HEK293 (cell line): ENCODE results near the gene CCSER1.
"Not testable (repeated sequence)": the region's sequence is repeated elsewhere in the genome, so short reads cannot be mapped to it uniquely, and the experiment has no call there.

Experiments
- CTCF ChIA-PET: fragments of 350-600 bp; formaldehyde crosslinking; extraction: SDS; loops from one replicate; lab custom pipeline; 2021; ENCODE audit warnings: antibody characterized with exemption; lab: Yijun Ruan, JAX
- POLR2A ChIA-PET: fragments of 300-600 bp; formaldehyde crosslinking; extraction: SDS; loops from one replicate; lab custom pipeline; 2020; ENCODE audit warnings: antibody characterized with exemption, inconsistent platforms; lab: Yijun Ruan, JAX
- H3K27ac ChIP-seq: fragments of 200-500 bp; sonication (Bioruptor generic); 2 replicates; pipeline ENCODE4 v1.5.1; 2014; ENCODE audit warnings: low read depth, low read length, control low read depth, inconsistent platforms; ENCODE audit errors: extremely low read depth
- H3K36me3 ChIP-seq, 2 experiments: fragments of 200-500 bp in 1 of 2; sonication (Bioruptor generic) in 1 of 2; 1 replicate in 1 of 2; 2 replicates in 1 of 2; pipeline ENCODE4 v1.5.1; 2014 to 2017; ENCODE audit warnings: inconsistent platforms in 2 of 2, low read length in 2 of 2; ENCODE audit not compliant: control insufficient read depth in 2 of 2, insufficient read depth in 1 of 2
- H3K4me1 ChIP-seq: fragments of 200-500 bp; sonication (Bioruptor generic); 2 replicates; pipeline ENCODE4 v1.5.1; 2014; ENCODE audit warnings: mild to moderate bottlenecking, low read length, inconsistent platforms; ENCODE audit not compliant: control insufficient read depth, insufficient read depth
- H3K4me3 ChIP-seq: 2 replicates; pipeline ENCODE4 v1.5.1; 2011; ENCODE audit warnings: low read depth, mild to moderate bottlenecking, control low read depth, low read length, moderate library complexity
- H3K9me3 ChIP-seq: fragments of 200-500 bp; sonication (Bioruptor generic); 2 replicates; pipeline ENCODE4 v1.5.1; 2014; ENCODE audit warnings: low read depth, low read length, inconsistent platforms; ENCODE audit not compliant: control insufficient read depth, insufficient read depth
- HOXA7 ChIP-seq: sonication (generic); formaldehyde crosslinking; IDR thresholded peaks from 2 replicates; pipeline ENCODE4 v1.8.1; 2022; ENCODE audit warnings: missing genetic modification reagents, borderline replicate concordance
- KLF7 ChIP-seq: fragments of 450-650 bp; formaldehyde crosslinking; IDR thresholded peaks from 2 replicates; pipeline ENCODE4 v1.5.1; 2016; ENCODE audit warnings: missing biosample characterization, missing genetic modification characterization, borderline replicate concordance
- SCRT2 ChIP-seq: fragments of 450-650 bp; formaldehyde crosslinking; IDR thresholded peaks from 2 replicates; pipeline ENCODE4 v1.5.1; 2016; ENCODE audit warnings: missing biosample characterization, missing genetic modification characterization
- YY2 ChIP-seq: fragments of 450-650 bp; formaldehyde crosslinking; IDR thresholded peaks from 2 replicates; pipeline ENCODE4 v1.5.1; 2016; ENCODE audit warnings: missing biosample characterization, missing genetic modification characterization
- ZNF112 ChIP-seq: fragments of 450-650 bp; formaldehyde crosslinking; IDR thresholded peaks from 2 replicates; pipeline ENCODE4 v1.5.0; 2017; ENCODE audit warnings: missing biosample characterization, missing genetic modification characterization
- ZNF169 ChIP-seq: fragments of 450-650 bp; formaldehyde crosslinking; IDR thresholded peaks from 2 replicates; pipeline ENCODE4 v1.5.1; 2016; ENCODE audit warnings: missing biosample characterization, missing genetic modification characterization
- ZNF174 ChIP-seq: fragments of 450-650 bp; formaldehyde crosslinking; IDR thresholded peaks from 2 replicates; pipeline ENCODE4 v1.5.0; 2017; ENCODE audit warnings: missing biosample characterization, mild to moderate bottlenecking, missing genetic modification characterization
- ZNF354C ChIP-seq: fragments of 450-650 bp; formaldehyde crosslinking; IDR thresholded peaks from 2 replicates; pipeline ENCODE4 v1.5.1; 2016; ENCODE audit warnings: missing biosample characterization, missing genetic modification characterization, low read depth, borderline replicate concordance
- ZNF423 ChIP-seq: fragments of 450-650 bp; formaldehyde crosslinking; IDR thresholded peaks from 2 replicates; pipeline ENCODE4 v1.5.1; 2016; ENCODE audit warnings: missing biosample characterization, missing genetic modification characterization
- ZNF426 ChIP-seq: fragments of 450-650 bp; formaldehyde crosslinking; IDR thresholded peaks from 2 replicates; pipeline ENCODE4 v1.5.1; 2017; ENCODE audit warnings: missing biosample characterization, missing genetic modification characterization, mild to moderate bottlenecking, inconsistent platforms, moderate library complexity
- ZNF521 ChIP-seq: fragments of 450-650 bp; formaldehyde crosslinking; IDR thresholded peaks from 2 replicates; pipeline ENCODE4 v1.5.1; 2017; ENCODE audit warnings: missing biosample characterization, mild to moderate bottlenecking, missing genetic modification characterization
- ZNF561 ChIP-seq: fragments of 450-650 bp; IDR thresholded peaks from 2 replicates; pipeline ENCODE4 v1.5.1; 2018; ENCODE audit warnings: missing biosample characterization, missing genetic modification characterization, borderline replicate concordance
- TF ChIP-seq, protein P1 (sequence below): fragments of 450-650 bp; formaldehyde crosslinking; IDR thresholded peaks from 2 replicates; pipeline ENCODE4 v1.5.1; 2016; ENCODE audit warnings: missing biosample characterization, missing genetic modification characterization
- TF ChIP-seq, protein P2 (sequence below): fragments of 450-650 bp; formaldehyde crosslinking; IDR thresholded peaks from 2 replicates; pipeline ENCODE4 v1.5.1; 2016; ENCODE audit warnings: missing biosample characterization, missing genetic modification characterization
- TF ChIP-seq, protein P3 (sequence below): fragments of 450-650 bp; formaldehyde crosslinking; conservative IDR thresholded peaks from 2 replicates; pipeline ENCODE4 v1.5.1; 2016; ENCODE audit warnings: low read depth, missing biosample characterization, missing genetic modification characterization
- TF ChIP-seq, protein P4 (sequence below): fragments of 450-650 bp; formaldehyde crosslinking; IDR thresholded peaks from 2 replicates; pipeline ENCODE4 v1.5.1; 2016; ENCODE audit warnings: missing biosample characterization, missing genetic modification characterization, low read depth
- TF ChIP-seq, protein P5 (sequence below): fragments of 450-650 bp; formaldehyde crosslinking; IDR thresholded peaks from 2 replicates; pipeline ENCODE4 v1.5.1; 2016; ENCODE audit warnings: missing biosample characterization, missing genetic modification characterization

The CCSER1 gene

DNA sequence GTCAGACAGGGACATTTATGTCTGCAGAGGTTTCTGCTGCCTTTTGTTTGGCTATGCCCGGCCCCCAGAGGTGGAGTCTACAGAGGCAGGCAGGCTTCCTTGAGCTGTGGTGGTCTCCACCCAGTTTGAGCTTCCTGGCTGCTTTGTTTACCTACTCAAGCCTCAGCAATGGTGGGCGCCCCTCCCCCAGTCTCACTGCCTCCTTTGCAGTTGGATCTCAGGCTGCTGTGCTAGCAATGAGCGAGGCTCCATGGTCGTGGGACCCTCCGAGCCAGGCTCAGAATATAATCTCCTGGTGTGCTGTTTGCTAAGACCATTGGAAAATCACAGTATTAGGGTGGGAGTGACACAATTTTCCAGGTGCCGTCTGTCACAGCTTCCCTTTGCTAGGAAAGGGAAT is 578.3 kb downstream of the CCSER1 start:
- H3K36me3 ChIP-seq, H3K9me3 ChIP-seq, H3K27ac ChIP-seq, H3K4me3 ChIP-seq, H3K4me1 ChIP-seq, POLR2A ChIA-PET: not testable (repeated sequence)
- CTCF ChIA-PET = interaction anchor here (0.7 kb wide), 1 partner anchor 543 kb away, joined by 3 read pairs; no protein-coding TSS in a partner anchor

DNA sequence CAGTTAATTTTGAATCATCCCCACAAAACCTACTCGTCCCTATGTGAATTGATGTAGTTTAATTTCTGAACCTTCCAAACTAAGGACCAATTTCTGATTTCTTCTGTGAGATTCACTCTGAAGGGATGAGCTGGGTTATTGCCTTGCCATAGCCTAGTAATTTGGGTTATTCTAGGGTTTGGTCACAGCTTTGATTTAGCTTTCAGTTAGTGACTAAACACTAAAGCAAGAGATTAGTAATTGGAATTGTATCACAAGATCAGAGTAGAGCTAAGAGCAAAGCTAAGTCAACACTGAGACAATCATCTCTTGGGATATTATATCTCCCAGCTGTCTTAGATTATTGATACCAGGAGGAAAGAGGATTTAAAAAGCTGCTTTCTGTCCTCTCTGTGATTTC is 588.0 kb downstream of the CCSER1 start:
- no peaks in the 10 kb centered on the region for H3K9me3 ChIP-seq
- no peak for TF ChIP-seq ZNF521 (tag by site-specific recombination)
- no peak for TF ChIP-seq ZNF561 (tag by site-specific recombination)
- H3K27ac ChIP-seq = no peak overlapping the region
- POLR2A ChIA-PET = no interaction called here
- H3K4me3 ChIP-seq = no peak overlapping the region
- H3K36me3 ChIP-seq = no peaks in the 10 kb centered on the region
- no peaks in the 10 kb centered on the region for H3K4me1 ChIP-seq
- CTCF ChIA-PET = no interaction called here

DNA sequence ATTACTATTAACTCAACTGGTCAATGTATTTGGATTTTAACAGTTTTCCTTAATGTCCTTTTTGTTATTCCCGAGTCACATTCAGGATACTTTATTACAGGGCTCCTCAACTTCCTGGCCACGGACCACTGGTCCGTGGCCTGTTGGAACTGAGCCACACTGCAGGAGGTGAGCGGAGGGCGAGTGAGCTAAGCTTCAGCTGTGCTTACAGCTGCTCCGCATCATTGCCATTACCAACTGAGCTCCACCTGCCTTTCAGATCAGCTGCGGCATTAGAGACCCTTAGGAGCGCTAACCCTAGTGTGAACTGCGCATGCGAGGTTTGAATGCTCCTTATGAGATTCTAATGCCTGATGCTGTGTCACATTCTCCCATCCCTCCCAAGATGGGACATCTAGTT is 591.7 kb downstream of the CCSER1 start:
- Histone ChIP-seq H3K4me3 (no peak overlapping the region), H3K9me3 (no peaks in the 10 kb centered on the region), H3K4me1 (no peaks in the 10 kb centered on the region), H3K27ac (no peak overlapping the region), H3K36me3 (no peaks in the 10 kb centered on the region)
- CTCF ChIA-PET = no interaction called here
- TF ChIP-seq SCRT2 (tag by site-specific recombination) = no peak
- no peak for TF ChIP-seq KLF7 (tag by site-specific recombination)
- no peak for TF ChIP-seq ZNF354C
- POLR2A ChIA-PET = no interaction called here

DNA sequence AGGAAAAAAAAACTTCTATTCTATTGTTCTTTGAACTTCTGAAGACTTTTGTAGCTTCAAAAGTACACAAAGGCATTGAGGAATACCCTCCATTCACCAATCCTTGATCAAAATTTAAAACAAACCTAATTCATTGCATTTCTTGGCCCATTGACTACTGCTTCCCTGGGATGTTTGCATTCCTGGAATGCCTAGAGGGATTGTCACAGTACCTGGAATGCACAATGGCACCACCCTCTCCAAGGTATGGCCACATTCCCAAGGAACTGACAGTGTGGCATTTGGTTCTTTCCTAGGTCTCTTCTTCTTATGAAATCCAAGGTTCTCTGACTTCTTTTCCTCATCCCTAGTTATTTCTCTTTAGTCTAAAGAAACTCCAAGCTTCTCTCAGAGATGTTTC is 600.7 kb downstream of the CCSER1 start:
- POLR2A ChIA-PET = no interaction called here
- no peak overlapping the region for H3K27ac ChIP-seq
- TF ChIP-seq ZNF426 (tag by site-specific recombination) (no peak), ZNF174 (tag by site-specific recombination) (no peak), ZNF423 (no peak), HOXA7 (no peak), ZNF112 (tag by site-specific recombination) (no peak), ZNF169 (tag by site-specific recombination) (no peak), YY2 (no peak)
- TF ChIP-seq, protein P1, sequence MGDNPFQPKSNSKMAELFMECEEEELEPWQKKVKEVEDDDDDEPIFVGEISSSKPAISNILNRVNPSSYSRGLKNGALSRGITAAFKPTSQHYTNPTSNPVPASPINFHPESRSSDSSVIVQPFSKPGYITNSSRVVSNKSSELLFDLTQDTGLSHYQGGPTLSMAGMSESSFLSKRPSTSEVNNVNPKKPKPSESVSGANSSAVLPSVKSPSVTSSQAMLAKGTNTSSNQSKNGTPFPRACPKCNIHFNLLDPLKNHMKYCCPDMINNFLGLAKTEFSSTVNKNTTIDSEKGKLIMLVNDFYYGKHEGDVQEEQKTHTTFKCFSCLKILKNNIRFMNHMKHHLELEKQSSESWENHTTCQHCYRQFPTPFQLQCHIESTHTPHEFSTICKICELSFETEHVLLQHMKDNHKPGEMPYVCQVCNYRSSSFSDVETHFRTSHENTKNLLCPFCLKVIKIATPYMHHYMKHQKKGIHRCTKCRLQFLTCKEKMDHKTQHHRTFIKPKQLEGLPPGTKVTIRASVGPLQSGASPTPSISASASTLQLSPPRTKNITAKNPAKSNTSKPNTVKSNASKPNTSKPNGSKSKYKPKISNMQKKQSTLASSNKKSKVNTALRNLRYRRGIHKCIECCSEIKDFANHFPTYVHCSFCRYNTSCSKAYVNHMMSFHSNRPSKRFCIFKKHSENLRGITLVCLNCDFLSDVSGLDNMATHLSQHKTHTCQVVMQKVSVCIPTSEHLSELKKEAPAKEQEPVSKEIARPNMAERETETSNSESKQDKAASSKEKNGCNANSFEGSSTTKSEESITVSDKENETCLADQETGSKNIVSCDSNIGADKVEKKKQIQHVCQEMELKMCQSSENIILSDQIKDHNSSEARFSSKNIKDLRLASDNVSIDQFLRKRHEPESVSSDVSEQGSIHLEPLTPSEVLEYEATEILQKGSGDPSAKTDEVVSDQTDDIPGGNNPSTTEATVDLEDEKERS (tag by site-specific recombination) = no peak
- TF ChIP-seq, protein P2, sequence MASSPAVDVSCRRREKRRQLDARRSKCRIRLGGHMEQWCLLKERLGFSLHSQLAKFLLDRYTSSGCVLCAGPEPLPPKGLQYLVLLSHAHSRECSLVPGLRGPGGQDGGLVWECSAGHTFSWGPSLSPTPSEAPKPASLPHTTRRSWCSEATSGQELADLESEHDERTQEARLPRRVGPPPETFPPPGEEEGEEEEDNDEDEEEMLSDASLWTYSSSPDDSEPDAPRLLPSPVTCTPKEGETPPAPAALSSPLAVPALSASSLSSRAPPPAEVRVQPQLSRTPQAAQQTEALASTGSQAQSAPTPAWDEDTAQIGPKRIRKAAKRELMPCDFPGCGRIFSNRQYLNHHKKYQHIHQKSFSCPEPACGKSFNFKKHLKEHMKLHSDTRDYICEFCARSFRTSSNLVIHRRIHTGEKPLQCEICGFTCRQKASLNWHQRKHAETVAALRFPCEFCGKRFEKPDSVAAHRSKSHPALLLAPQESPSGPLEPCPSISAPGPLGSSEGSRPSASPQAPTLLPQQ = no peak
- TF ChIP-seq, protein P3, sequence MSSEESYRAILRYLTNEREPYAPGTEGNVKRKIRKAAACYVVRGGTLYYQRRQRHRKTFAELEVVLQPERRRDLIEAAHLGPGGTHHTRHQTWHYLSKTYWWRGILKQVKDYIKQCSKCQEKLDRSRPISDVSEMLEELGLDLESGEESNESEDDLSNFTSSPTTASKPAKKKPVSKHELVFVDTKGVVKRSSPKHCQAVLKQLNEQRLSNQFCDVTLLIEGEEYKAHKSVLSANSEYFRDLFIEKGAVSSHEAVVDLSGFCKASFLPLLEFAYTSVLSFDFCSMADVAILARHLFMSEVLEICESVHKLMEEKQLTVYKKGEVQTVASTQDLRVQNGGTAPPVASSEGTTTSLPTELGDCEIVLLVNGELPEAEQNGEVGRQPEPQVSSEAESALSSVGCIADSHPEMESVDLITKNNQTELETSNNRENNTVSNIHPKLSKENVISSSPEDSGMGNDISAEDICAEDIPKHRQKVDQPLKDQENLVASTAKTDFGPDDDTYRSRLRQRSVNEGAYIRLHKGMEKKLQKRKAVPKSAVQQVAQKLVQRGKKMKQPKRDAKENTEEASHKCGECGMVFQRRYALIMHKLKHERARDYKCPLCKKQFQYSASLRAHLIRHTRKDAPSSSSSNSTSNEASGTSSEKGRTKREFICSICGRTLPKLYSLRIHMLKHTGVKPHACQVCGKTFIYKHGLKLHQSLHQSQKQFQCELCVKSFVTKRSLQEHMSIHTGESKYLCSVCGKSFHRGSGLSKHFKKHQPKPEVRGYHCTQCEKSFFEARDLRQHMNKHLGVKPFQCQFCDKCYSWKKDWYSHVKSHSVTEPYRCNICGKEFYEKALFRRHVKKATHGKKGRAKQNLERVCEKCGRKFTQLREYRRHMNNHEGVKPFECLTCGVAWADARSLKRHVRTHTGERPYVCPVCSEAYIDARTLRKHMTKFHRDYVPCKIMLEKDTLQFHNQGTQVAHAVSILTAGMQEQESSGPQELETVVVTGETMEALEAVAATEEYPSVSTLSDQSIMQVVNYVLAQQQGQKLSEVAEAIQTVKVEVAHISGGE = no peak
- TF ChIP-seq, protein P4, sequence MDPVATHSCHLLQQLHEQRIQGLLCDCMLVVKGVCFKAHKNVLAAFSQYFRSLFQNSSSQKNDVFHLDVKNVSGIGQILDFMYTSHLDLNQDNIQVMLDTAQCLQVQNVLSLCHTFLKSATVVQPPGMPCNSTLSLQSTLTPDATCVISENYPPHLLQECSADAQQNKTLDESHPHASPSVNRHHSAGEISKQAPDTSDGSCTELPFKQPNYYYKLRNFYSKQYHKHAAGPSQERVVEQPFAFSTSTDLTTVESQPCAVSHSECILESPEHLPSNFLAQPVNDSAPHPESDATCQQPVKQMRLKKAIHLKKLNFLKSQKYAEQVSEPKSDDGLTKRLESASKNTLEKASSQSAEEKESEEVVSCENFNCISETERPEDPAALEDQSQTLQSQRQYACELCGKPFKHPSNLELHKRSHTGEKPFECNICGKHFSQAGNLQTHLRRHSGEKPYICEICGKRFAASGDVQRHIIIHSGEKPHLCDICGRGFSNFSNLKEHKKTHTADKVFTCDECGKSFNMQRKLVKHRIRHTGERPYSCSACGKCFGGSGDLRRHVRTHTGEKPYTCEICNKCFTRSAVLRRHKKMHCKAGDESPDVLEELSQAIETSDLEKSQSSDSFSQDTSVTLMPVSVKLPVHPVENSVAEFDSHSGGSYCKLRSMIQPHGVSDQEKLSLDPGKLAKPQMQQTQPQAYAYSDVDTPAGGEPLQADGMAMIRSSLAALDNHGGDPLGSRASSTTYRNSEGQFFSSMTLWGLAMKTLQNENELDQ (tag by site-specific recombination) = no peak
- TF ChIP-seq, protein P5, sequence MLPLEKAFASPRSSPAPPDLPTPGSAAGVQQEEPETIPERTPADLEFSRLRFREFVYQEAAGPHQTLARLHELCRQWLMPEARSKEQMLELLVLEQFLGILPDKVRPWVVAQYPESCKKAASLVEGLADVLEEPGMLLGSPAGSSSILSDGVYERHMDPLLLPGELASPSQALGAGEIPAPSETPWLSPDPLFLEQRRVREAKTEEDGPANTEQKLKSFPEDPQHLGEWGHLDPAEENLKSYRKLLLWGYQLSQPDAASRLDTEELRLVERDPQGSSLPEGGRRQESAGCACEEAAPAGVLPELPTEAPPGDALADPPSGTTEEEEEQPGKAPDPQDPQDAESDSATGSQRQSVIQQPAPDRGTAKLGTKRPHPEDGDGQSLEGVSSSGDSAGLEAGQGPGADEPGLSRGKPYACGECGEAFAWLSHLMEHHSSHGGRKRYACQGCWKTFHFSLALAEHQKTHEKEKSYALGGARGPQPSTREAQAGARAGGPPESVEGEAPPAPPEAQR (tag by site-specific recombination) = no peak

More for the DNA sequence above, 600.7 kb downstream of the CCSER1 start:
- H3K4me1 ChIP-seq = no peaks in the 10 kb centered on the region
- no peak overlapping the region for H3K4me3 ChIP-seq
- no peaks in the 10 kb centered on the region for H3K36me3 ChIP-seq
- CTCF ChIA-PET = no interaction called here
- no peaks in the 10 kb centered on the region for H3K9me3 ChIP-seq
